MCF 10A (cell line): Measurements from ENCODE around the gene MAEA. TPM values are rescaled to one million over a fixed set of nuclear protein-coding genes. Genes with fewer than 3 reads are reported as not detected.

Experiments used
- BruUV-seq: library from RNA; stranded (reverse); fragments of 400-500 nt; replicated peaks from 2 replicates; lab custom pipeline; 2021; lab: Mats Ljungman, UMichigan
- CTCF ChIA-PET: fragments of 300-600 bp; sonication (Branson Sonifier 250); formaldehyde crosslinking; extraction: SDS; loops from one replicate; lab custom pipeline; 2021; ENCODE audit warnings: antibody characterized with exemption, inconsistent platforms; lab: Yijun Ruan, JAX
- POLR2A ChIA-PET: fragments of 300-600, 350-650 bp; sonication (Branson Sonifier 250); formaldehyde crosslinking; extraction: SDS; loops from one replicate; lab custom pipeline; 2020; ENCODE audit warnings: antibody characterized with exemption, inconsistent platforms; lab: Yijun Ruan, JAX
- DNase-seq: peaks from one replicate; pipeline ENCODE4 v3.0.0-alpha.2; 2018; ENCODE audit not compliant: unreplicated experiment
- H3K27ac Mint-ChIP-seq: one replicate; pipeline ENCODE4 v1.8.0; 2022; ENCODE audit warnings: mild to moderate bottlenecking, low read depth, mixed read lengths; ENCODE audit not compliant: unreplicated experiment
- H3K27me3 Mint-ChIP-seq: one replicate; pipeline ENCODE4 v1.8.0; 2022; ENCODE audit warnings: mixed read lengths; ENCODE audit not compliant: insufficient read depth, unreplicated experiment
- H3K36me3 Mint-ChIP-seq: one replicate; pipeline ENCODE4 v1.8.0; 2022; ENCODE audit warnings: mild to moderate bottlenecking, moderate library complexity, mixed read lengths; ENCODE audit not compliant: insufficient read depth, unreplicated experiment
- H3K4me1 Mint-ChIP-seq: one replicate; pipeline ENCODE4 v1.8.0; 2022; ENCODE audit warnings: mixed read lengths; ENCODE audit not compliant: insufficient read depth, unreplicated experiment
- H3K4me3 Mint-ChIP-seq: one replicate; pipeline ENCODE4 v1.8.0; 2022; ENCODE audit warnings: mild to moderate bottlenecking, moderate library complexity, mixed read lengths; ENCODE audit not compliant: unreplicated experiment
- H3K9me3 Mint-ChIP-seq: one replicate; pipeline ENCODE4 v1.8.0; 2022; ENCODE audit warnings: mixed read lengths; ENCODE audit not compliant: unreplicated experiment
- intact Hi-C: fragments of 100-400 bp; cut with micrococcal nuclease; formaldehyde crosslinking; loops from 2 replicates; pipeline ENCODE4 v1.14.1; 2022
- total RNA-seq: library from RNA; stranded (reverse); gene quantifications from 2 replicates; pipeline ENCODE4 v1.2.3, GENCODE V29; 2022
- TF ChIP-seq, protein P1 (sequence below): fragments of 200-600 bp; IDR thresholded peaks from one replicate; pipeline ENCODE4 v1.8.0; 2022; ENCODE audit warnings: antibody characterized with exemption, mild to moderate bottlenecking; ENCODE audit not compliant: unreplicated experiment

The MAEA gene
- total RNA-seq, 1 experiment from 2014 or later, result 89.6 TPM

DNA sequence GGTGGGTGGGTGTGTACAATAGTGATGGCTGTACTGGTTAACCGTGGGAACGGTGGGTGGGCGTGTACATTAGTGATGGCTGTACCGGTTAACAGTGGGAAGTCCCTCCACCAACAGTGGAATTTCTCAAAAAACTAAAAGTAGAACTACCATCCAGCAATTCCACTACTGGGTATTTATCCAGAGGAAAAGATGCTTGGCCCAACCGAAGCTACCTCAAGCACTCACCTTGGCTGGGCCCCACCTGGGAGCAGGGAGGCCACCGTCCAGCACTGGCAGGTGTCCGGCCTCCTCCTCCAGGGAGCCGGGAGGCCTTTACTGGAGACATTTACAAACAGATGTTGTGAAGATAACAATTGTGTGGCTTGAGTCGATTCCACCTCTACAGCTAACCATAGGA lies 6.0 kb upstream of the MAEA start:
- intact Hi-C loops, result no loop called here
- DNase-seq, result no peak
- H3K9me3 Mint-ChIP-seq, result peaks cover 8% of the 10 kb centered on the region
- CTCF ChIA-PET, result interaction anchor here (2.6 kb wide), 1 partner anchor 16 kb away, joined by 11 read pairs; no protein-coding TSS in a partner anchor
- TF ChIP-seq, protein P1, sequence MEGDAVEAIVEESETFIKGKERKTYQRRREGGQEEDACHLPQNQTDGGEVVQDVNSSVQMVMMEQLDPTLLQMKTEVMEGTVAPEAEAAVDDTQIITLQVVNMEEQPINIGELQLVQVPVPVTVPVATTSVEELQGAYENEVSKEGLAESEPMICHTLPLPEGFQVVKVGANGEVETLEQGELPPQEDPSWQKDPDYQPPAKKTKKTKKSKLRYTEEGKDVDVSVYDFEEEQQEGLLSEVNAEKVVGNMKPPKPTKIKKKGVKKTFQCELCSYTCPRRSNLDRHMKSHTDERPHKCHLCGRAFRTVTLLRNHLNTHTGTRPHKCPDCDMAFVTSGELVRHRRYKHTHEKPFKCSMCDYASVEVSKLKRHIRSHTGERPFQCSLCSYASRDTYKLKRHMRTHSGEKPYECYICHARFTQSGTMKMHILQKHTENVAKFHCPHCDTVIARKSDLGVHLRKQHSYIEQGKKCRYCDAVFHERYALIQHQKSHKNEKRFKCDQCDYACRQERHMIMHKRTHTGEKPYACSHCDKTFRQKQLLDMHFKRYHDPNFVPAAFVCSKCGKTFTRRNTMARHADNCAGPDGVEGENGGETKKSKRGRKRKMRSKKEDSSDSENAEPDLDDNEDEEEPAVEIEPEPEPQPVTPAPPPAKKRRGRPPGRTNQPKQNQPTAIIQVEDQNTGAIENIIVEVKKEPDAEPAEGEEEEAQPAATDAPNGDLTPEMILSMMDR, result no peak
- POLR2A ChIA-PET, result no interaction called here
- no TSS peak for BruUV-seq
- peaks cover 11% of the 10 kb centered on the region for H3K4me1 Mint-ChIP-seq
- peaks cover 10% of the 10 kb centered on the region for H3K27me3 Mint-ChIP-seq
- H3K27ac Mint-ChIP-seq, result no peak overlapping the region
- no peak overlapping the region for H3K4me3 Mint-ChIP-seq
- H3K36me3 Mint-ChIP-seq, result no peaks in the 10 kb centered on the region

DNA sequence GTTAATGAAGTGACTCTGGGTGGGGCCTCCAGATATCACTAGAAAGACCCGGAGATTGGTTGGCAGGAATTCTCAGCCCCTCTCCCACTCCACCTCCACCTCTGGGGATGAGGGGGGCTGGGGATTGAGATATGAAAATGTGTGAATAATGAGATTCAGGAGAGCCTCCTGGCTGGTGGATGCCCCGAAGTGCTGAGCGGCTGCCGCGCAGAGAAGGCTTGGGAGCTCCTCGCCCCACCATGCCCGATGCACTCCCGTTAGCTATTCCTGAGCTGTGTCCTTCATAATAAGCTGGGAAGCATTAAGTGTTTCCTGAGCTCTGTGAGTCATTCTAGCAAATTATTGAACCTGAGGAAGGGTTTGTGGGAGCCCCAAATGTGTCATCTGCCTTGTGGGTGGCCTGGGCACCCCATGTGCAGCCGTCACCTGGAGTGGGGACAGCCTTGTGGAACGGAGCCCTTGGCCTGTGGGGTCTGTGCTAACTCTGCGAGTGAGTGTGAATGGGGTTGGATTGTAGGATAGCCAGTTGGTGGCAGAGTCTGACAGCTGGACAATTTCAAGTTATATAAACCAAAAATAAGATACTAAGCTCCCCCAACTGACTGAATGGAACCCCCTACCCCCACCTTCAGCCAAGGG lies 4.4 kb upstream of the MAEA start:
- BruUV-seq, result no TSS peak
- POLR2A ChIA-PET, result interaction anchor here (0.6 kb wide), 1 partner anchor 24 kb away, joined by 3 read pairs; no protein-coding TSS in a partner anchor
- TF ChIP-seq, protein P1, result no peak
- Mint-ChIP-seq H3K36me3 (no peaks in the 10 kb centered on the region), H3K4me3 (no peak overlapping the region), H3K4me1 (peaks cover 5% of the 10 kb centered on the region), H3K27me3 (no peaks in the 10 kb centered on the region), H3K9me3 (peaks cover 8% of the 10 kb centered on the region), H3K27ac (no peak overlapping the region)
- intact Hi-C loops, result no loop called here
- no peak for DNase-seq
- CTCF ChIA-PET, result interaction anchor here (1.4 to 2.6 kb wide), 2 partner anchors 17 to 154 kb away, joined by 5 to 11 read pairs; no protein-coding TSS in a partner anchor

DNA sequence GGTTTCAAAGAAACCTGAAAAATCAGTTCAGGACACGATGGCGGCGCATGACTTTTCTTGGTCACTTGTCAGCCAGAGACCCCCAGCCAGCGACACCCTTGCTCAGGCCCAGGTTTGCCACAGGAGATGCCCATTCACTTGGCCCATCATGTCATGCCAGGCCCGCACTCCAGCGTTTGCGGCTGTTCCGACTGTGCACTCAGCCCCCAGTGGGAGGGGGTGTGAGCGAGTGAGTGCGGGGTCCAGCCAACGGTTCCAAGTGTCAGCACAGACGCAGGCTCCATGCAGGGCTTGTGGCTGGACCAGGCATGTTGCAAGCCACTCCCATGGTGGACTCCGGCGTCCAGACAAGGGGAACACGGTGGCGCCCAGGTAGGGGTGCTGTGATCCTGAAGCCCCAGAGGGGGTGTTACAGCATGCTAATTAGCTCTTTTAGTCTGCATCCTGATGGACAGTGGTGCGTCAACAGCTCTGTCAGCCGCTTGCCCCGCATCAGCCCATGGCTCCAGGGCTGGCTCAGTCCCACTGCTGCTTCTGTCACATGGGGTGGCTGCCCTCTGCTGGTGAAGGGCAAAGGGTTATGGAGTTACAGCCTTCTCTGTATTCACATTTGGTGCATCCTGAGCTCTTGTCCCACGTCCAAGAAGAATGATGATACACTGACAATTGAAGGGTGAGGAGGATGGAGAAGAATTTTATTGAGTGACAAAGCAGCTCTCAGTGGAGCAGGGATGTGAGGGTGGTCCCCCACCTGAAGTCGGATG lies 3.7 kb upstream of the MAEA start:
- H3K4me1 Mint-ChIP-seq, result peaks cover 5% of the 10 kb centered on the region
- no peaks in the 10 kb centered on the region for H3K27me3 Mint-ChIP-seq
- H3K4me3 Mint-ChIP-seq, result no peak overlapping the region
- H3K9me3 Mint-ChIP-seq, result peaks cover 8% of the 10 kb centered on the region
- ChIA-PET CTCF (interaction anchor here (1.2 to 1.4 kb wide), 3 partner anchors 17 to 155 kb away, joined by 3 to 5 read pairs (median 4); no protein-coding TSS in a partner anchor), POLR2A (no interaction called here)
- intact Hi-C loops, result no loop called here
- TF ChIP-seq, protein P1, result no peak
- no TSS peak for BruUV-seq
- peak; percentile 24 for DNase-seq
- H3K36me3 Mint-ChIP-seq, result no peaks in the 10 kb centered on the region
- H3K27ac Mint-ChIP-seq, result no peak overlapping the region

DNA sequence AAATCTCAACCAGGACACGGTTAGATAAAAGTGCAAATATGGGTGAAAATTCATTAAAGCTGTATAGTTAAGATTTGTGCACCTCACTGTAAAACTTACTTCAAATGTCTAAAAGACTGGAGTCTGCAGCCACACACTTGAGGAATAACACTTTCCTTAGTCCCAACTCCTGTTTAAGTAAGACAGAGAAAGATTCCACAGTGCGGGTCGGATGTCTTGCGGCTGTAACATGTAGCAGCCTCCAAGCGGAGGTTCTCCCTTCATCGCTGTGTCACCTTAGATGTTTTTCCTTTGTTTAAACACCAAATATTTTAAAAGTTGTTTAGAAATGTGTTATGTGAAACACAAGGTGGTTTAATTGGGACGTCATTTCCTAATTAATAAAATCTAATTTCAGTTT lies 905 bp upstream of the MAEA start:
- TF ChIP-seq, protein P1, result no peak
- Mint-ChIP-seq H3K4me3 (peak overlapping the region; percentile 95), H3K27me3 (no peaks in the 10 kb centered on the region), H3K36me3 (peaks cover 6% of the 10 kb centered on the region), H3K4me1 (peaks cover 22% of the 10 kb centered on the region), H3K9me3 (peaks cover 8% of the 10 kb centered on the region), H3K27ac (peak overlapping the region; percentile 95)
- no TSS peak for BruUV-seq
- intact Hi-C loops, result no loop called here
- CTCF ChIA-PET, result interaction anchor here (1.0 to 1.2 kb wide), 2 partner anchors 23 to 56 kb away, joined by 3 to 4 read pairs; no protein-coding TSS in a partner anchor
- no peak for DNase-seq
- POLR2A ChIA-PET, result interaction anchor here (0.6 to 5.0 kb wide), 11 partner anchors 10 to 235 kb away, joined by 3 to 87 read pairs (median 4); partner anchors contain the start of genes CTBP1 and UVSSA
